NT2/D1 (cell line): ENCODE measurements around the gene CD300C.

ENCODE experiments used
- YY1 ChIP-seq: IDR thresholded peaks from 2 replicates; pipeline ENCODE4 v1.6.1; 2011; ENCODE audit not compliant: insufficient read length, insufficient read depth
- ZNF274 ChIP-seq: IDR thresholded peaks from 2 replicates; pipeline ENCODE4 v1.6.1; 2011; ENCODE audit warnings: mild to moderate bottlenecking, low read depth, low read length

DNA sequence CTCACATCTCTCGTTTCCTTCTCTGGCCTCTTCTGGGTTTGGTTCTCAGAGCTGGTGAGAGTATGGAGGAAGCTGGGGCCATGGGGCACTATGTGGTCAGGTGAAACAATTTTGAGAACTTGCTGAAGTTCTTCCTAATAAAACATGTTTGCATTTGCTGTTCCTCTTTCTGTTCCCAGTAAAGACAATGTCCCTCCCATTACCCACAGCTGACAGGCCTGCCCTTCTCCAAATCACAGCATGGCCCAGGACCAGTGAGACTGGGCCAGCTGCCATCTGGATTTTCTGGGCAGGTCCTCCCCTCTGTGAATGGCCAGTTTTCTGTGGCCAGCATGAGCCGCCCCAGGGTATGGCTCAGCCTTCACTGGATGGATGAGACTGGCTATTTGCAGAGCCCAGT, 21.5 kb upstream of the CD300C start, which contains the start of gene CD300H:
- TF ChIP-seq YY1 (no peak), ZNF274 (no peak)
